ENCODE data around the gene SUPT4H1. TPM values are rescaled to one million over a fixed set of nuclear protein-coding genes. Genes with fewer than 3 reads are reported as not detected.

The SUPT4H1 gene
- total and polyA plus RNA-seq, 2 donors (not counting 1 experiment from before 2014, with no cell fraction given) = 30.2 to 60.1 TPM

GRCh38 chr17:58306131-58306951 lies 45.7 kb downstream of the SUPT4H1 start:
- Histone ChIP-seq H3K79me2 (ENCODE audit: control insufficient read depth, insufficient read depth, low read length) (no peaks in the 10 kb centered on the region), H3K9me3 (ENCODE audit: control extremely low read depth in 1 of 3, control insufficient read depth in 2 of 3, insufficient read depth in 1 of 3, low read length in 2 of 3) (no peaks in the 10 kb centered on the region), H3K27me3 (replicated peaks in 1 of 4; ENCODE audit: control extremely low read depth in 1 of 4, control insufficient read depth in 3 of 4, insufficient read depth in 4 of 4, low read length in 3 of 4) (no peaks in the 10 kb centered on the region), H3K4me2 (replicated peaks; ENCODE audit: low read depth, low read length, poor library complexity, severe bottlenecking) (no peak overlapping the region), H3K9ac (ENCODE audit: low read length) (no peak overlapping the region), H3K27ac (ENCODE audit: low read length in 2 of 2) (no peak overlapping the region), H2AFZ (ENCODE audit: insufficient read depth, low read depth, low read length, poor library complexity, severe bottlenecking) (no peak overlapping the region), H3K36me3 (replicated peaks in 1 of 2; ENCODE audit: control extremely low read depth in 1 of 2, control insufficient read depth in 1 of 2, extremely low read depth in 1 of 2, insufficient read depth in 2 of 2, low read length in 1 of 2) (no peaks in the 10 kb centered on the region), H3K4me3 (ENCODE audit: control extremely low read depth in 1 of 5, extremely low read depth in 1 of 5, insufficient read depth in 1 of 5, low read depth in 2 of 5, low read length in 4 of 5) (no peak overlapping the region), H4K20me1 (ENCODE audit: control insufficient read depth, insufficient read depth, low read length, poor library complexity, severe bottlenecking) (no peaks in the 10 kb centered on the region), H3K4me1 (ENCODE audit: control insufficient read depth in 2 of 2, insufficient read depth in 2 of 2, low read length in 2 of 2) (peaks cover 3 to 14% of the 10 kb centered on the region in 2 donors)
- no peaks in the 10 kb centered on the region for H3K9me3 Mint-ChIP-seq (ENCODE audit: insufficient read depth)
- POLR2A ChIA-PET = no interaction called here
- H3K27me3 Mint-ChIP-seq = no peaks in the 10 kb centered on the region
- TF ChIP-seq CTCF (IDR thresholded peaks at IDR 0.05) = no peak
- no peak for TF ChIP-seq EZH2 (IDR thresholded peaks at IDR 0.05; ENCODE audit: borderline replicate concordance, insufficient read depth, low read depth, low read length, poor library complexity, severe bottlenecking)
- 98% methylated on average over 13 of the region's 19 CpGs for WGBS (ENCODE audit: insufficient coverage)
- intact Hi-C loops (cut with micrococcal nuclease) = no loop called here
- ATAC-seq (ENCODE audit: low read depth) (no peak), DNase-seq (no peak)
- CTCF ChIA-PET = interaction anchor here (0.7 to 4.8 kb wide), 4 partner anchors 9 to 154 kb away, joined by 3 to 59 read pairs (median 6); partner anchors contain the start of gene RNF43
- no peak overlapping the region for H3K27ac Mint-ChIP-seq
- H3K4me3 Mint-ChIP-seq = no peak overlapping the region
- H3K4me1 Mint-ChIP-seq = peaks cover 11% of the 10 kb centered on the region

GRCh38 chr17:58305626-58306025 lies 46.4 kb downstream of the SUPT4H1 start:
- H3K4me1 ChIP-seq (ENCODE audit: control insufficient read depth in 2 of 2, insufficient read depth in 2 of 2, low read length in 2 of 2) = peaks cover 3 to 14% of the 10 kb centered on the region in 2 donors
- ChIA-PET POLR2A (no interaction called here), CTCF (interaction anchor here (0.7 to 4.8 kb wide), 6 partner anchors 10 to 154 kb away, joined by 3 to 59 read pairs (median 10); partner anchors contain the start of gene RNF43)
- intact Hi-C loops (cut with micrococcal nuclease) = no loop called here
- ATAC-seq (ENCODE audit: low read depth) (no peak), DNase-seq (no peak)
- H3K4me3 ChIP-seq (ENCODE audit: control extremely low read depth in 1 of 5, extremely low read depth in 1 of 5, insufficient read depth in 1 of 5, low read depth in 2 of 5, low read length in 4 of 5) = no peak overlapping the region
- Mint-ChIP-seq H3K4me1 (peaks cover 11% of the 10 kb centered on the region), H3K9me3 (ENCODE audit: insufficient read depth) (no peaks in the 10 kb centered on the region), H3K4me3 (no peak overlapping the region), H3K27ac (no peak overlapping the region), H3K27me3 (no peaks in the 10 kb centered on the region)
- no peaks in the 10 kb centered on the region for H4K20me1 ChIP-seq (ENCODE audit: control insufficient read depth, insufficient read depth, low read length, poor library complexity, severe bottlenecking)
- H3K4me2 ChIP-seq (replicated peaks; ENCODE audit: low read depth, low read length, poor library complexity, severe bottlenecking) = no peak overlapping the region
- no peak overlapping the region for H3K9ac ChIP-seq (ENCODE audit: low read length)
- no peaks in the 10 kb centered on the region for H3K27me3 ChIP-seq (replicated peaks in 1 of 4; ENCODE audit: control extremely low read depth in 1 of 4, control insufficient read depth in 3 of 4, insufficient read depth in 4 of 4, low read length in 3 of 4)
- H2AFZ ChIP-seq (ENCODE audit: insufficient read depth, low read depth, low read length, poor library complexity, severe bottlenecking) = no peak overlapping the region
- TF ChIP-seq CTCF (IDR thresholded peaks at IDR 0.05) (no peak), EZH2 (IDR thresholded peaks at IDR 0.05; ENCODE audit: borderline replicate concordance, insufficient read depth, low read depth, low read length, poor library complexity, severe bottlenecking) (no peak)
- WGBS (ENCODE audit: insufficient coverage) = 86% methylated on average over 4 of the region's 8 CpGs
- H3K27ac ChIP-seq (ENCODE audit: low read length in 2 of 2) = no peak overlapping the region
- H3K79me2 ChIP-seq (ENCODE audit: control insufficient read depth, insufficient read depth, low read length) = no peaks in the 10 kb centered on the region
- no peaks in the 10 kb centered on the region for H3K9me3 ChIP-seq (ENCODE audit: control extremely low read depth in 1 of 3, control insufficient read depth in 2 of 3, insufficient read depth in 1 of 3, low read length in 2 of 3)
- H3K36me3 ChIP-seq (replicated peaks in 1 of 2; ENCODE audit: control extremely low read depth in 1 of 2, control insufficient read depth in 1 of 2, extremely low read depth in 1 of 2, insufficient read depth in 2 of 2, low read length in 1 of 2) = no peaks in the 10 kb centered on the region
